CD4-positive, alpha-beta T cell treated with Interleukin-1 beta for 1 hour (primary cell): Measurements from ENCODE around the gene STX16.
"Not testable (repeated sequence)": the region's sequence is repeated elsewhere in the genome, so short reads cannot be mapped to it uniquely, and the experiment has no call there.

ENCODE experiments used
- DNase-seq, 2 donors: peaks; one replicate each; pipeline ENCODE4 v3.0.0-alpha.2; 2020 to 2022

STX16 gene

DNA sequence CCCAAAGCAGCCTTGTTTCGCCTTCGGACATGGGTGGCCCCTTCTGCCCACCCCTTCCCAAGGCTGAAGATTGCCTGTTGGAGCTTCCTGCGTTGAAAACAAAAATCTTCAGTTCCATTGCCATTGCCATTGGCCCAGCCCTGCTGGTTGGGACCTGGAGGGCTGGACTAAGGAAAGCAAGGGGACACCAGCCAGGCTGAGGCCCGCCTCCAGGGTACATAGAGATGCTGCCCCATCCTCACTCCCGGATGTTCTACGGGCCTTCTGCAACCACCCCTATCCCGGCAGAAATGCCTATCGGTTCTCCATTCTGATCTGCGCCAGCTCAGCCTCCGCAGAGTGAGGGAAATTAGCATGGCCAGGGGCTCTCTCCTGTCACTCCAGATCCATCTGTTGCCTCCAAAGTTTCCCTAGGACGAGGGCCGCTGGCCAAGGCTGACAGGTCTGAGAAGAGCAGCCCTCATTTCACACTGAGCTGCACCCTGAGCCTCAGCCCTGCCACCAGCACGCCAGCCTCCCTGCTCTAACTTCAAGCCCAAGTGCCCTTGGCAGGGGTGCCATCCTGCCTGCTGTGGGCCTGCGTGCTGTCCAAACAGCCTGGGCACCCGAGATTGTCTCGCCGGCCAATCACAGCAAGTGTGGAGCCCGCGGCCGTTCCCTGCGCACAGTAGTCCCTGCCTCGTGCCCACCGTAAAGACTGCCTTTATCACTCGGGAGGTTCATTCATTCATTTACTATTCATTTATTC, 13.4 kb upstream of the STX16 start:
- DNase-seq: no peak

DNA sequence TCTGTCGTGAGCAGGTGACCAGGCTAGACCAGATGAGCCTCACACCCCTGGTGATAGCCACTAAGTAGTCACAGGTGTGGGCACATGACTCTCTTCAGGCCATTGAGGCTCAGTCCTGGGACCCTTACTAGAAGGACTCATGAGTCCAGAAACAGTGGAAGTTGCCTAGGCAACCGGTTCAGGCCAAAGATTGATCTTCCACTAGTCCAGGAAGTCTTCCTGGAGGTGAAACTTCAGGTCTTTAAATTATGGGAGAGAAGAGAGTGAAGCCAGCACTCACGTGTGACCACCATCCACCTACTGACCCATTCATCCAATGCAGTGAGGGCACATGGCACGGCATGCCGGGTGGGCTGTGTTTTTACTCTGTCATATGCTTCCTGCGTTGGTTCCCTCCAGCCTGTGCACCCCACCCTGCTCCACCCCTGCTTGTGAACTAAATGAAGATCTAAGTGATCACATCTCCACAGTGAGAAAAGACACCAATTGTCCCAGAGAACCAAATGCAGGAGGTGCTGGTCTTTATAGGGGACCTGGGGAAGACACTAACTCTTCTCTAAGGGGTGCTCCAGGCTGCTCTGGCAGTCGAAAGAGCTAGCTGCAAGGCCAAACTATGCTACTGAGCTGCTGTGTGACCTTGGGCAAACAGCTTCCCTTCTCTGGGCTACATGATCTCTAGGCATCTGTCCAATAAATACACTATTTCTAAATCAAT, 12.5 kb upstream of the STX16 start:
- DNase-seq: no peak

GRCh38 chr20:58639182-58640146, 11.6 kb upstream of the STX16 start:
- DNase-seq: no peak

GRCh38 chr20:58640446-58640845, 10.6 kb upstream of the STX16 start:
- no peak for DNase-seq

DNA sequence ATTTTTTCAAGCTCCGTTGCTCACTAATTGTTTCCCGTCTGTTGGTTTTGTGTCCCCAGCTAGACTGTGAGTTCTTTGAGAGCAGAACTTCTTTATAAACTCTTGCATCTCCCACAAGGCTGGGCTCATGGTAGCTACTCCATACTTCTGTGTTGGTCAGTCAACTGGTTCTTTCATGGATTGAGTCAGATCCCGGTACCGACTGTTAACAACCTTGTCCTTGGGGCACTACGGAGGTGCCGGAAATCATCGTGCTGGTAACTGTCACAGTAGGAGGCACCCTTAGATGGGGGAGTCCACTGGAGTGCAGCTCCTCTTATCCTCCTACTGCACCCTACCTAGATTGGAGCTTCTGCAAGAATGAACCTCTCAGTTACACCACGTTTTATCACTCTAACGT, 8.6 kb upstream of the STX16 start:
- DNase-seq: no peak

DNA sequence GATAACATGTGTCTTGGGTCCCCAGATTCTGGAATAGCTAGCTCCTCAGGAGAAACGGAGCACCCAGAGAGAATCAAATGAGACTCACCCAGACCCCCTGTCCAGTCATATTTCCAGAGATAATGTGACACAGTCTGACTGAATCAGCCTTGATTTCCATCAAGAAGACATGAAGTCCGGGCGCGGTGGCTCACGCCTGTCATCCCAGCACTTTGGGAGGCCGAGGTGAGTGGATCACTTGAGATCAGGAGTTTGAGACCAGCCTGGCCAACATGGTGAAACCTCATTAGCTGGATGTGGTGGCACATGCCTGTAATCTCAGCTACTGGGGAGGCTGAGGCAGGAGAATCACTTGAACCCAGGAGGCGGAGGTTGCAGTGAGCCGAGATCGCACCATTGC, 8.2 kb upstream of the STX16 start:
- DNase-seq: not testable (repeated sequence)

DNA sequence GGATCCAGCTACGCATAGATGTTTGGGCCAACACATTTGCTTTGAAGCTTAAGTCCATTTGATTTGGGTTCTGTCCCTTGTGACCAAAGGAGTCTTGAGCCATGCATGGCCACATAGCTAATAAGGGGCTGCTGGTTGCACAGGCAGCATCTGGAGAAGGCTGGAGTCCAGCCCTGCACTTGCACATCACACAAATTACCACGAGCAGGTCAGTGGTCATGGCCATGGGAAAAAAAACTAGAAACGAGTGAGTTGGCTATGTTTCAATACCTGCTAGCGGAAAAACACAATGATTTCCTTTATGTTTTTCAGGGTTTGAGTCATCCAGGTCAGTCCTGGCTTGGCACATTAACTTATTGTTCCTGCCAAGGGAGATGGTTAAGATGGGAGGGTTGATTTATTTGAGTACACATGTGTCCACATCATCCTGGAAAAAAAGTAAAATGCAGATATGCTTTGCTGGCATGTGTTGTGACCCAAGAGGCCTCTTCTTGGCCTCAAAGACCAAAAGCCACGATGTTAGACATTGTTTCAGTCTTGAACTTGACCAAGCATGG, 5.6 kb upstream of the STX16 start:
- no peak for DNase-seq

DNA sequence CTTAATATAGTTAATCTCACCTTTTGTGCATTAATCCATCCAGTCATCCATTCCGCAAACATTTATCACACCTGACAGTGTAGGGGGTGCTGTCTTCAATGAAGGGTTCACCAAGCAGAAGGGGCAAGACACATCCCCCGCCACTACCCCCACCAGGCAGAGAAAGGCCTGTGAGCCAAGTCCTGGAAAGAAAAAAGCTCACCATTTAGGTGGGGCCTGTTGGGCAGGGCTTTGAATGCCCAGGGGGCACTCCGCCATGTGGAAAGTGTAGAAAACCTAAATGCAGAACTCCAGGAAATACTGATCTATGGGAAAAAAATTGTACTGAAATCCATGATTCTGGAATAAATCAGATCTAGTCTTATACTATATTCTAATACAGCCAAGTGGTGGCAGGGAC, 4.8 kb upstream of the STX16 start:
- no peak for DNase-seq

- no peak for DNase-seq
Measured at GRCh38 chr20:58646703-58647102, 4.4 kb upstream of the STX16 start.

DNA sequence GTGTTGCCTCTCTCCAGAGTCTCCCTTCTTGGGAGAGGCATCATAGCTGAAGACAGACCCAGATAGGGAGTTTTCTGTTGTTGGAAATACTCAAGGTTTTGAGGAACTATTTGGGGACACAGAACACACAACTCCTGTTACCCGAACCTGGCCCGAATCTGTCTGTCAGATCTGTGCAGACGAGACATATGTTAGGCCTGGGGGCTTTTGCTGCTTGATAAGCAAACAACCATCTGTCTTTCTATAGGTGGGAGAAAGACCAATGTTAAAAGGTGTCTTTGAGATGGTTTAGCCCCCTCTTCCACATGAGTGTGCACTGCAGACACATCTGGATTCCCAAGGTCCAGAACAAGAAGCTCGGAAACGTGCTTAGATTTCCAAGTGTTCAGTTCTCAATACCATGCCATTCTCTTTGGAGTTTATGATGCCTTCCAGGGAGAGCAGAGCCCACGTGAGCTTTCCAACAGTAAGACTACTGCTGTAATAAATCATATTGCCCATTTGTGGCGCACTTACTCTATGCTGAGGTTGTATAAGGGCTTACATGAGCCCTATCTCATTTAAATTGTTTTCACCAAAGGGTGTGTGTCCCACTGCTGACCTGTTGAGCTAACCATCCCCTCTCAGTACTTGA, 3.8 kb upstream of the STX16 start:
- peak in 1 of 2 donors; percentile 16 for DNase-seq

DNA sequence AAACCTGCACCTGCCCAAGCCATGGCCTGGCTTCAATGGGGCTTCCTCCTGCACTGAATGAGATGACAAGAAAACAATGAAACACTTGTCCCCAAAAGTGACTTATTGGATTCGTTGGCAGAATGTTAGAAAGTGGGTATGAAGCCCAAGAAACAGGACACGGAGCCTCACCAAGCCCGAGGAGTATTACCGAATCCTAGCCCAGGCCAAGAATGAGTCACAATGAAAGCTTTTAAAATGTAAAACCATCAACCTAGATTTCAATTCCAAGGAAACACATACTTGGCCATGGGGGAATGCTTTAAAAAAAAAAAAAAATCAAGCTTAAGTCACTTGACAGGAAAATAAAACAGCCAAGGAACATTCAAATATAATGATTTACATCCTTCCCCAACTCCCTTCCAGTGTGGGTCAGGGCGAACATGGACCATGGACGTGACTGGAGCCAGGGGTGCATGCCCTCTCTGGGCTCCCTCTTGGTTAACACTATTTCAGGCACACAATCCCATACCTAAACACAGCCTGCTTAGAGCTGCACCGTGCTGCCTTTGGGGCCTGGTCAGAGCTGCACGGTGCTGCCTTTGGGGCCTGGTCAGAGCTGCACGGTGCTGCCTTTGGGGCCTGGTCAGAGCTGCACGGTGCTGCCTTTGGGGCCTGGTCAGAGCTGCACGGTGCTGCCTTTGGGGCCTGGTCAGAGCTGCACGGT, 3.1 kb upstream of the STX16 start:
- DNase-seq: no peak

GRCh38 chr20:58648502-58648825, 2.6 kb upstream of the STX16 start:
- not testable (repeated sequence) for DNase-seq

- peak; percentile 11 to 40 for DNase-seq
Measured at GRCh38 chr20:58649288-58650180, 1.5 kb upstream of the STX16 start.

DNA sequence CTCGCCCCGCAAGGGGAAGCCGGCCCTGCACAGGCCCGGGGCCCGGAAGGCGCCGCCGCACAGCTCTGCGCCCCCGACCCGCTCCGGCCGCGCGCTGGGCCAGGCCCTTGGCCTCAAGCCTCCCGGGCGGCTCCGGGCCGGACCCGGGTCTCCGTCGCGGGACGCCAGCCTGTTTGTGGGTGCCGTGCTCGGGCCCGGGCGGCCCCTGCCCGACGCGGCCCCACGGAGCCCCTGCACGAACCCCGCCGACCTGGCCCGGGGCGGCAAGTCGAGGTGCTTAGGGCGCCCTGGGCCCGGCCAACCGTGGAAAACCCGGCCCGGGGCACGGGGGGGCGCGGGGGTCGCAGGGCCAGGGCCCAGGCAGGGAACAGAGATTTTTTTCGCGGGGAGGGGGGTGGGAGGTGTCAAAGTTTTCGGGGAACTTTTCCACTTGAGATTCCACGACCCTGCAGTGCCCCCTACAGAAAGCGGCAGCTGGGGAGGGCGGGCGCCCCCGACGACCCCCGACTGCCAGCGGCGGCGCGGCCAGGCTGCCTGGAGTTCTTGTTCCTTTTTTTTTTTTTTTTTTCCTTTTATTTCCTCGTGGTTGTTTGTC, 805 bp upstream of the STX16 start:
- DNase-seq: peak; percentile 32 to 37

- DNase-seq: peak in 1 of 2 donors; percentile 12
Measured at GRCh38 chr20:58651559-58651945, 469 bp downstream of the STX16 start.

DNA sequence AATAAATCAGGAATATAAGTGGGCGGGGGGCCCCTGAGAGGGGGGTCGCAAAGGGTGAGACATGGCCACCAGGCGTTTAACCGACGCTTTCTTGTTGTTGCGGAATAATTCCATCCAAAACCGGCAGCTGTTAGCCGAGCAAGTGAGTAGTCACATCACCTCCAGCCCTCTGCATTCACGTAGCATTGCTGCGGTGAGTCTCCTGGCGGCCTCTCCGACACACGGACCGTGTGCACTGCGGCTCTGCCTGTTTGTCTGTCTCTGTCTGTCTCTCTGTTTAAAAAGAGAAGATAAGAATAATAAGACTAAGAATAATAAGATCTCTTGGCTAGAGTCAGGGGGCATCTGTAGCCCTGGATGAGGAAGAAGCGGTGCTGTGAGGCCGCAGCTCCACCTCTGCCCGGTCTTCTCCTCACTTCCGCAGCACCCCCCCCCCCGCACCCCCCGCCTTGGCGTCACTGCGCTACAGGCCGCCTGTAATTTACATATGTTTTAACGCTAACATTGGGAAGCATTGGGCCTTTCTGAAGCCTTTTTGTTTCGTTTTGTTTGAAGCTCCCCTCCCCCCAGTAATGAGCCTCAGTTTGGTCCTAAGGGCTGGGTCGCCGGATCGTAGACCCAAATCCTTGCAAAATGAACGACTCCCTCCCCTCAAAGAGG, 993 bp downstream of the STX16 start:
- DNase-seq: peak; percentile 81 to 84

GRCh38 chr20:58652606-58653294, 1.7 kb downstream of the STX16 start:
- peak in 1 of 2 donors; percentile 28 for DNase-seq

DNA sequence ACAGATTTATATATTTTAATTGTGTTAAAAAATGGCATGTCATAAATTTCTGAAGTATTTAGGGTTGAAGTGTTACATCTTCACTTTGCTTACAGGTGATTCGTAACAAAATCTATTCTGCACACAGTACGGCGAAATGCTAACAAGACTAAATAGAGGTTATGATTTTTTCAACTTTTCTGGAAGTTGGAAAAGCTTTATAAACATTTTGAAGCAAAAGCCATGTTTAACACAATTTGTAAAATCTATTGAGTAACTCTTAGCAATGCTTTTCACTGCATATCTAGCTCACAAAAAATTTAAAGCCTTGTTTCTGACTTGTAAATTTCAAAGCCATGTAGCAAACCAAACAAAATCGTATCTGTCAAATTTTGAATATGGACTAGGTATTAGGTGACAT, 3.3 kb downstream of the STX16 start:
- no peak for DNase-seq
